ENCODE measurements around the gene HBEGF. TPM values are rescaled to one million over a fixed set of nuclear protein-coding genes. Genes with fewer than 3 reads are reported as not detected.

Gene HBEGF
- total RNA-seq, 1 experiment from 2014 or later, result 2.4 TPM

- H2AFZ ChIP-seq (ENCODE audit: low read length), result no peak overlapping the region
- no peaks in the 10 kb centered on the region for H3K79me1 ChIP-seq (ENCODE audit: insufficient read depth, low read depth, low read length, poor library complexity, severe bottlenecking)
- no peaks in the 10 kb centered on the region for H3K9me3 ChIP-seq (ENCODE audit: control insufficient read depth, low read depth, low read length)
- Mint-ChIP-seq H3K36me3 (ENCODE audit: insufficient read depth in 1 of 3, low read depth in 3 of 3) (peaks cover 0 to 16% (median 0%) of the 10 kb centered on the region in 3 experiments; a peak in 4 of 7 replicates), H3K4me3 (no peak overlapping the region), H3K9me3 (no peaks in the 10 kb centered on the region), H3K27me3 (ENCODE audit: low read depth) (no peaks in the 10 kb centered on the region), H3K4me1 (peaks cover 0 to 2% of the 10 kb centered on the region in 2 experiments; a peak in 1 of 4 replicates), H3K27ac (peak overlapping the region in 1 of 3 experiments; percentile 39; a peak in 1 of 7 replicates)
- no peak overlapping the region for H4K5ac ChIP-seq (ENCODE audit: insufficient read length, low read depth, low read length)
- H3K18ac ChIP-seq (ENCODE audit: insufficient read length, low read depth, low read length), result no peak overlapping the region
- no peaks in the 10 kb centered on the region for H4K20me1 ChIP-seq (ENCODE audit: control insufficient read depth, insufficient read depth, insufficient read length)
- H4K91ac ChIP-seq (ENCODE audit: insufficient read length, low read depth, low read length), result no peak overlapping the region
- H3K79me2 ChIP-seq (ENCODE audit: insufficient read depth, low read length), result no peaks in the 10 kb centered on the region
- H3K4ac ChIP-seq (ENCODE audit: low read depth, low read length), result no peak overlapping the region
- H3T11ph ChIP-seq (ENCODE audit: low read length), result no peak overlapping the region
- H3K27ac ChIP-seq (ENCODE audit: insufficient read length, low read depth, low read length), result no peak overlapping the region
- H4K8ac ChIP-seq (replicated peaks; ENCODE audit: insufficient read length, low read depth, low read length), result no peak overlapping the region
- no peaks in the 10 kb centered on the region for H3K23me2 ChIP-seq (ENCODE audit: insufficient read length, low read depth, low read length, poor library complexity, severe bottlenecking)
- no CpG with 5 or more reads among the region's 1 CpG for WGBS (ENCODE audit: extremely low coverage, insufficient read length, low lambda C conversion rate)
- H3K14ac ChIP-seq (ENCODE audit: insufficient read depth, low read length), result no peak overlapping the region
- H2BK120ac ChIP-seq (ENCODE audit: low read depth, low read length, poor library complexity, severe bottlenecking), result no peak overlapping the region
- H2AK5ac ChIP-seq (ENCODE audit: insufficient read length, low read length), result no peak overlapping the region
- H3K27me3 ChIP-seq (ENCODE audit: insufficient read depth, low read length), result no peaks in the 10 kb centered on the region
- H2BK20ac ChIP-seq (ENCODE audit: low read depth, low read length, poor library complexity, severe bottlenecking), result no peak overlapping the region
- H2BK5ac ChIP-seq (ENCODE audit: insufficient read length, low read length), result no peak overlapping the region
- H2BK12ac ChIP-seq (ENCODE audit: insufficient read length, low read depth, low read length), result no peak overlapping the region
- H3K23ac ChIP-seq (ENCODE audit: insufficient read length, low read depth, low read length), result no peak overlapping the region
- no peak for TF ChIP-seq CTCF (conservative IDR thresholded peaks at IDR 0.05)
- H3K56ac ChIP-seq (ENCODE audit: insufficient read length, low read depth, low read length), result no peak overlapping the region
- H3K4me1 ChIP-seq (ENCODE audit: insufficient read depth, low read length), result no peaks in the 10 kb centered on the region; the same call in 1 of the 2 replicates
- H3K4me2 ChIP-seq (ENCODE audit: insufficient read depth, insufficient read length, low read length), result no peak overlapping the region
- no peak overlapping the region for H3K9ac ChIP-seq (ENCODE audit: extremely low read depth, insufficient read length, low read length)
- no peak overlapping the region for H2BK15ac ChIP-seq (ENCODE audit: low read depth, low read length)
- no peak for DNase-seq
Measured at GRCh38 chr5:140337880-140338279, 8.5 kb downstream of the HBEGF start.

Measured in H9 (cell line).